Activated CD4-positive, alpha-beta T cell treated with anti-CD3 and anti-CD28 coated beads, Interleukin-2, amount 10 ng/mL, durations not matched to agents 24 days and 14 days (primary cell): ENCODE measurements around the gene MYH11. TPM values are rescaled to one million over a fixed set of nuclear protein-coding genes. Genes with fewer than 3 reads are reported as not detected.
"Not testable (repeated sequence)": the region's sequence is repeated elsewhere in the genome, so short reads cannot be mapped to it uniquely, and the experiment has no call there.

Source experiments
- DNase-seq: peaks from one replicate; pipeline ENCODE4 v3.0.0; 2022
- H3K27ac Mint-ChIP-seq: one replicate; pipeline ENCODE4 v1.8.0; 2022; ENCODE audit warnings: mild to moderate bottlenecking, mixed read lengths
- H3K27me3 Mint-ChIP-seq: one replicate; pipeline ENCODE4 v1.8.0; 2022; ENCODE audit warnings: mixed read lengths
- H3K36me3 Mint-ChIP-seq: one replicate; pipeline ENCODE4 v1.8.0; 2022; ENCODE audit warnings: low read depth, mild to moderate bottlenecking, mixed read lengths
- H3K4me1 Mint-ChIP-seq: one replicate; pipeline ENCODE4 v1.8.0; 2021; ENCODE audit warnings: mixed read lengths
- H3K4me3 Mint-ChIP-seq: one replicate; pipeline ENCODE4 v1.8.0; 2022; ENCODE audit warnings: mild to moderate bottlenecking, moderate library complexity, mixed read lengths
- H3K9me3 Mint-ChIP-seq: one replicate; pipeline ENCODE4 v1.8.0; 2021; ENCODE audit warnings: mixed read lengths
- intact Hi-C: fragments of 100-400 bp; cut with micrococcal nuclease; formaldehyde crosslinking; loops from one replicate; pipeline ENCODE4 v1.15.1; 2023
- total RNA-seq: library from RNA; stranded (reverse); gene quantifications from 2 replicates; pipeline ENCODE4 v1.2.3, GENCODE V29; 2022

MYH11 gene
- total RNA-seq, 1 donor from 2014 or later, result not detected

DNA sequence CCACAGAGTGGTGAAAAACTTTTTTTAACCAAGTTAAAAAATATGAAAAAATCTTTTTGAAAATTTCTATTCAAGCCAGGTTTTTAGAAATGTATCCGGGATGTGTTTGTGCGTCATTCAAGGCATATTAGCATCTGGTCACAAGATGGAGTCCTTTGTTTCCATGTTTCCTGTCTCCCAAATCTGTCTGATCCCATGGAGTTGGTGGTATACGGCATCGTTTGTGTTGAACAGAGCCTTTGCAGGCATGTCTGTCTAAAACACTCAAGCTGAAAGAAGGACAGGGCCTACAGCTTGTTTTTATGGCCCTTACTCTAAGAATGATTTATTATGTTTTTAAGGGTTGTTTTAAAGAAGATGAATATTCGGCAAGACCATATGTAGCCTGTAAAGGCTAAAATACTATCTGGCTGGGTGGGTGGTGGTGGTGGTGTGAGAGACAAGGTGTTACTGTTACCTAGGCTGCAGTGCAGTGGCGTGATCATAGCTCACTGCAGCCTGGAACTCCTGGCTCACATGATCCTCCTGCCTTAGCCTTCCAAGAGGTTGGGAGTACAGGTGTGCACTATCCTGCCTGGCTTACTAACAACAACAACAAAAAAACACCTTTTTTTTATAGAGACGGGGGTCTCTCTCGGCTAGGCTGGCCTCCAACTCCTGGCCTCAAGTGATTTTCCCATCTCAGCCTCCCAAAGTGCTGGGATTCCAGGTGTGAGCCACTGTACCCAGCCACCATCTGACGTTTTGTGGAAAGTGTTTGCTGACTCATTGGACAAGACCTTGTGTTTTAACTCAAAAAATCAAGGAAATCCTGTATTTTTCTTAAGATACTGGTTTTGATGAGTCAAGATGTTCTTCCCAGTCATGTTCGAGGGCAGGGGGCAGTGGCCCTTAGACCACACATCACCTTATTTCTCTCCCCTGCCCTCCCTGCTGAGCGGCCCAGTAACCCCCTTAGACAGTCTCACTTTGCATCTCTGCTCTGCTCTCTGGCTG is 154.6 kb downstream of the MYH11 start:
- H3K27me3 Mint-ChIP-seq, result no peaks in the 10 kb centered on the region
- H3K4me3 Mint-ChIP-seq, result no peak overlapping the region
- intact Hi-C loops, result loop anchor here (5.0 kb wide), 2 partner anchors 50 to 65 kb away; partner anchors contain the start of gene NDE1
- H3K27ac Mint-ChIP-seq, result peak overlapping the region; percentile 29
- no peak for DNase-seq
- H3K36me3 Mint-ChIP-seq, result peaks cover 54% of the 10 kb centered on the region
- H3K4me1 Mint-ChIP-seq, result peaks cover 13% of the 10 kb centered on the region
- H3K9me3 Mint-ChIP-seq, result no peaks in the 10 kb centered on the region

GRCh38 chr16:15701367-15701766 is 155.5 kb downstream of the MYH11 start:
- Mint-ChIP-seq H3K27ac (no peak overlapping the region), H3K36me3 (peaks cover 63% of the 10 kb centered on the region), H3K9me3 (no peaks in the 10 kb centered on the region), H3K27me3 (no peaks in the 10 kb centered on the region), H3K4me1 (peaks cover 13% of the 10 kb centered on the region), H3K4me3 (no peak overlapping the region)
- DNase-seq, result no peak
- intact Hi-C loops, result loop anchor here (5.0 kb wide), 2 partner anchors 49 to 64 kb away; partner anchors contain the start of gene NDE1

DNA sequence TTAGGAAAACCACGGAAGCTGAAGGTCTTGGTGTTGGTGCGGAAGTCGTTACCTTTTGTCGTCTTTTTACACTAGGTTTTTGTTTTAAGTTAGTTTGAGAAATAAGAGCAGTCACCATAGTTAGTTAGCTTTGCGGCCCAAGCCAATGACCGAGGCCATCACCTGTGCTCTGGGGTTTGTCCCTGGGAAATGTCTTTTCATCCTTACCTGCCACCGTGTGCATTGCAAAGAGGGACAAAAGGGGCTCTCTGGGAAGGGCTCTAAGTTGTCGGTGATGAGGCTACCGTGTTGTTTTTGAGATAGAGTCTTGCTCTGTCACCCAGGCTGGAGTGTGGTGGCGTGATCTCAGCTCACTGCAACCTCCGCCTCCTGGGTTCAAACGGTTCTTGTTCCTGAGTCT is 157.0 kb downstream of the MYH11 start:
- Mint-ChIP-seq H3K9me3 (no peaks in the 10 kb centered on the region), H3K27ac (no peak overlapping the region), H3K4me1 (peaks cover 13% of the 10 kb centered on the region), H3K36me3 (peaks cover 65% of the 10 kb centered on the region), H3K27me3 (no peaks in the 10 kb centered on the region), H3K4me3 (no peak overlapping the region)
- DNase-seq, result no peak
- intact Hi-C loops, result loop anchor here (5.0 kb wide), 2 partner anchors 48 to 63 kb away; partner anchors contain the start of gene NDE1

DNA sequence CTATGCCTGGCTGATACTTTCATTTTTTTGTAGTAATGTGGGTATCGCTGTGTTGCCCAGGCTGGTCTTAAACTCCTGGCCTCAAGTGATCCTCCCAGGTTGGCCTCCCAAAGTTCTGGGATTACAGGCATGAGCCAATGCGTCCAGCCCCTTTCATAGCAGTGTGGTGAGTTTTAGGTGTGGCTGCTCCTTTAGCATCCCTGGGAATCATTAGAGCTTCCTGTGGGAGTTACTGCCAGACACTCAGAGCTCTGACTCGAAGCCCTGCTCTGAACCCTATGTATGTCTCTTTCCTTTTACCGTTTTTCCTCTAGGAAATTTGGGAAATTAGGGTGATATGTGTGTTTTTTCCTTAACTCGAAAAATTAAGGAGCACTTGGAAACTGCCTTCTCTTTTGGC is 162.3 kb downstream of the MYH11 start:
- no peaks in the 10 kb centered on the region for H3K9me3 Mint-ChIP-seq
- no peak overlapping the region for H3K4me3 Mint-ChIP-seq
- intact Hi-C loops, result no loop called here
- no peaks in the 10 kb centered on the region for H3K27me3 Mint-ChIP-seq
- no peak for DNase-seq
- H3K4me1 Mint-ChIP-seq, result no peaks in the 10 kb centered on the region
- no peak overlapping the region for H3K27ac Mint-ChIP-seq
- H3K36me3 Mint-ChIP-seq, result peaks cover 76% of the 10 kb centered on the region

GRCh38 chr16:15692508-15692907 is 164.3 kb downstream of the MYH11 start:
- H3K36me3 Mint-ChIP-seq, result peaks cover 80% of the 10 kb centered on the region
- H3K4me3 Mint-ChIP-seq, H3K9me3 Mint-ChIP-seq, H3K4me1 Mint-ChIP-seq, intact Hi-C loops, DNase-seq, H3K27me3 Mint-ChIP-seq: not testable (repeated sequence)
- H3K27ac Mint-ChIP-seq, result peak overlapping the region; percentile 15

GRCh38 chr16:15691046-15691445 is 165.8 kb downstream of the MYH11 start:
- no peak for DNase-seq
- Mint-ChIP-seq H3K9me3 (no peaks in the 10 kb centered on the region), H3K36me3 (peaks cover 75% of the 10 kb centered on the region), H3K27me3 (no peaks in the 10 kb centered on the region), H3K27ac (no peak overlapping the region), H3K4me3 (no peak overlapping the region), H3K4me1 (no peaks in the 10 kb centered on the region)
- intact Hi-C loops, result no loop called here

GRCh38 chr16:15690296-15690695 is 166.5 kb downstream of the MYH11 start:
- Mint-ChIP-seq H3K4me1 (no peaks in the 10 kb centered on the region), H3K27ac (no peak overlapping the region), H3K36me3 (peaks cover 74% of the 10 kb centered on the region), H3K9me3 (no peaks in the 10 kb centered on the region), H3K4me3 (no peak overlapping the region), H3K27me3 (no peaks in the 10 kb centered on the region)
- DNase-seq, result no peak
- intact Hi-C loops, result no loop called here

GRCh38 chr16:15689290-15689689 is 167.5 kb downstream of the MYH11 start:
- intact Hi-C loops, result no loop called here
- peaks cover 73% of the 10 kb centered on the region for H3K36me3 Mint-ChIP-seq
- H3K27ac Mint-ChIP-seq, result no peak overlapping the region
- no peaks in the 10 kb centered on the region for H3K9me3 Mint-ChIP-seq
- DNase-seq, result no peak
- H3K4me3 Mint-ChIP-seq, result no peak overlapping the region
- no peaks in the 10 kb centered on the region for H3K27me3 Mint-ChIP-seq
- no peaks in the 10 kb centered on the region for H3K4me1 Mint-ChIP-seq

DNA sequence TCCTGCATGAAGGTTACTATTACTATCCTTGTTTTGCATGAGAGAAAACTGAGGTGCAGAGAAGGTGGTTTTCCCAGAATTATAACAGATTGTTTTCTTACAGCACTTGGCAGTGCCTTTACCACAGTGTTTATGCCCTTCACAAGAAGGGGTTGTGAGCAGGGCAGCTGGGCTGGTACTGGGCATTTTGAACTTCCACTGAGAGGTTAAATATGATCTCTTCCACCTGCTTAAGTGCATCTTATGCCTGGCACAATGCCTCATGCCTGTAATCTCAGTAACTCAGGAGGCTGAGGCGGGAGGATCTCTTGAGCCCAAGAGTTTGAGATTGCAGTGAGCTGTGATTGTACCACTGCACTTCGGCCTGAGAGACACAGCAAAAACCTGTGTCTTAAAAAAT is 170.5 kb downstream of the MYH11 start:
- Mint-ChIP-seq H3K27ac (no peak overlapping the region), H3K4me3 (no peak overlapping the region), H3K36me3 (peaks cover 59% of the 10 kb centered on the region), H3K4me1 (peaks cover 4% of the 10 kb centered on the region), H3K9me3 (no peaks in the 10 kb centered on the region), H3K27me3 (no peaks in the 10 kb centered on the region)
- no peak for DNase-seq
- intact Hi-C loops, result no loop called here

DNA sequence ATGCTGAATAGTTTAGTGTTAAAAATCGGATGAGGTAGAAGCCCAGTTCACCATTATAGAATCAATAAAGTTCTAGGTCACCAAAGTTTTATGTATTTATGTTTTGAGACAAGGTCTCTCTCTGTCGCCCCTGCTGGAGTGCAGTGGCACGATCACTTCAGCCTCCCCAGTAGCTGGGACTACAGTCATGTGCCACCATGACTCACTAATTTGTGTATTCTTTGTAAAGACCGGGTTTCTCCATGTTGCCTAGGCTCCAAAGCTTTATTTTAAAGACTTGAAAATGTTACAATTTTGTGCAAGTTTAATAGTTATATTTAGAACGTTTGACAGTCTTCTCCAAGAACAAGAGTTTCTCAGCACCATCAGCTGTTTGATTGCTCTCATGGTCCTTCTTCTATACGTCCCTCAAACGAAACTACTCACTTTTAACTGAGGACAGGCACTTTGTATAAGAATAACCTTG is 174.7 kb downstream of the MYH11 start:
- Mint-ChIP-seq H3K4me1 (peaks cover 12% of the 10 kb centered on the region), H3K36me3 (peaks cover 51% of the 10 kb centered on the region), H3K27ac (no peak overlapping the region), H3K9me3 (no peaks in the 10 kb centered on the region), H3K27me3 (no peaks in the 10 kb centered on the region), H3K4me3 (no peak overlapping the region)
- intact Hi-C loops, result loop anchor here (5.0 kb wide), 1 partner anchor 40 kb away; the partner anchor contains the start of gene MARF1
- DNase-seq, result peak; percentile 78

DNA sequence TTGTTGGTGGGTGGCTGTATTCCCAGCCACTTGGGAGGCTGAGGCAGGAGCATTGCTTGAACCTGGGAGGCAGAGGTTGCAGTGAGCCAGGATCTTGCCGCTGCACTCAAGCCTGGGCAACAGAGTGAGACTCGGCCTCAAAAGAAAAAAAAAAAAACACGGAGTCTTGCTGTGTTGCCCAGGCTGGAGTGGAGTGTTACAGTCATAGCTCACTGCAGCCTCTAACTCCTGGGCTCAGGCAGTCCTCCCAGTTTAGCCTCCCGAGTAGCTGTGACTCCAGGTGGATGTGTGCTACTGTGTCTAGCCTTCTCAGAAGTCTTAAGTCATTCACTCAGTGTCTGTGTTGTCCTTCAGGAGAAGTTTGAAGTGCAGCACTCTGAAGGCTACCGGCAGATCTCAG is 179.4 kb downstream of the MYH11 start:
- Mint-ChIP-seq H3K4me3 (no peak overlapping the region), H3K9me3 (no peaks in the 10 kb centered on the region), H3K27me3 (no peaks in the 10 kb centered on the region), H3K27ac (no peak overlapping the region), H3K4me1 (peaks cover 38% of the 10 kb centered on the region), H3K36me3 (peaks cover 53% of the 10 kb centered on the region)
- intact Hi-C loops, result no loop called here
- DNase-seq, result no peak

DNA sequence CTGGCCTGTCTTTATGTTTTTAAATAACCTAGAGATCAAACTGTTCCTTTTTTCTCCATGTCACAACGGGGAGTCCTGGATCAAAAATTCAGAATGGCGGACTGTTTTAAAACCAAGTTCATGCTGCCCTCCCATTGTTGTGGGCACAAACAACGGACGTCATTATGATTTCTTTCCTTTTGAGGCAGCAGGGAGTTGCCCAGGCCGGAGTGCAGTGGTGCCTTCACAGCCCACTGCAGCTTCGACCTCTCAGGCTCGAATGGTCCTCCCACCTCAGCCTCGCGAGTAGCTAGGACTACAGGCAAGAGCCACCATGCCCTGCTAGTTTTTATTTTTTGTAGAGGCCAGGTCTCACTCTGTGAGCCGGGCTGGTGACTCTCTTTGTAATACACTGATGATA is 180.3 kb downstream of the MYH11 start:
- intact Hi-C loops, result no loop called here
- DNase-seq, result no peak
- Mint-ChIP-seq H3K4me3 (no peak overlapping the region), H3K4me1 (peaks cover 43% of the 10 kb centered on the region), H3K36me3 (peaks cover 50% of the 10 kb centered on the region), H3K9me3 (no peaks in the 10 kb centered on the region), H3K27ac (peak overlapping the region; percentile 57), H3K27me3 (no peaks in the 10 kb centered on the region)

GRCh38 chr16:15674571-15674970 is 182.3 kb downstream of the MYH11 start:
- no peaks in the 10 kb centered on the region for H3K27me3 Mint-ChIP-seq
- peaks cover 48% of the 10 kb centered on the region for H3K4me1 Mint-ChIP-seq
- DNase-seq, result no peak
- H3K9me3 Mint-ChIP-seq, result no peaks in the 10 kb centered on the region
- no peak overlapping the region for H3K4me3 Mint-ChIP-seq
- H3K27ac Mint-ChIP-seq, result peak overlapping the region; percentile 90
- intact Hi-C loops, result no loop called here
- H3K36me3 Mint-ChIP-seq, result peaks cover 52% of the 10 kb centered on the region

GRCh38 chr16:15672514-15673167 is 184.2 kb downstream of the MYH11 start:
- no peaks in the 10 kb centered on the region for H3K9me3 Mint-ChIP-seq
- peak overlapping the region; percentile 66 for H3K4me3 Mint-ChIP-seq
- no peaks in the 10 kb centered on the region for H3K27me3 Mint-ChIP-seq
- intact Hi-C loops, result loop anchor here (2.0 kb wide), 1 partner anchor 22 kb away; the partner anchor contains the start of gene NDE1
- peak overlapping the region; percentile 90 for H3K27ac Mint-ChIP-seq
- peaks cover 48% of the 10 kb centered on the region for H3K36me3 Mint-ChIP-seq
- DNase-seq, result peak; percentile 96
- peaks cover 47% of the 10 kb centered on the region for H3K4me1 Mint-ChIP-seq
